DND-41 (cell line): ENCODE measurements around the gene CDKN1A.

Experiments used
- ATAC-seq: fragments of 200-7000 bp; cut with Tn5 transposase; 3 replicates; pipeline ENCODE4 v1.9.1; 2021; ENCODE audit warnings: low read depth; ENCODE audit not compliant: insufficient read depth
- DNase-seq: peaks from one replicate; pipeline ENCODE4 v3.0.0-alpha.2; 2020
- H2AFZ ChIP-seq: 2 replicates; pipeline ENCODE4 v1.6.0; 2012; ENCODE audit warnings: low read depth, low read length
- H3K27ac ChIP-seq: 2 replicates; pipeline ENCODE4 v1.5.1; 2012; ENCODE audit warnings: low read length, inconsistent platforms
- H3K27me3 ChIP-seq: fragments of 200-600 bp; sonication (generic); 2 replicates; pipeline ENCODE4 v1.6.0; 2012; ENCODE audit warnings: low read length, mild to moderate bottlenecking, inconsistent platforms; ENCODE audit not compliant: insufficient read depth, poor library complexity
- H3K36me3 ChIP-seq: 2 replicates; pipeline ENCODE4 v1.5.1; 2012; ENCODE audit warnings: low read length, inconsistent platforms; ENCODE audit not compliant: insufficient read depth
- H3K4me1 ChIP-seq: 2 replicates; pipeline ENCODE4 v1.5.1; 2012; ENCODE audit warnings: mild to moderate bottlenecking, low read length; ENCODE audit not compliant: insufficient read depth
- H3K4me2 ChIP-seq: 2 replicates; pipeline ENCODE4 v1.6.0; 2012; ENCODE audit warnings: mild to moderate bottlenecking, moderate library complexity, low read length, inconsistent platforms; ENCODE audit not compliant: insufficient read depth
- H3K4me3 ChIP-seq, 2 experiments: fragments of 200-600 bp in 1 of 2; shearing (Covaris generic) in 1 of 2; 2 replicates each; pipeline ENCODE4 v1.5.1; 2012 to 2016; ENCODE audit warnings: inconsistent platforms in 2 of 2, low read length in 2 of 2, mild to moderate bottlenecking in 2 of 2, low read depth in 1 of 2, moderate library complexity in 1 of 2
- H3K79me2 ChIP-seq: 2 replicates; pipeline ENCODE4 v1.6.0; 2012; ENCODE audit warnings: low read length, inconsistent platforms; ENCODE audit not compliant: insufficient read depth
- H3K9ac ChIP-seq: 2 replicates; pipeline ENCODE4 v1.6.0; 2012; ENCODE audit warnings: low read depth, mild to moderate bottlenecking, inconsistent platforms, low read length, moderate library complexity
- H3K9me3 ChIP-seq: 2 replicates; pipeline ENCODE4 v1.5.1; 2012; ENCODE audit warnings: low read length, moderate library complexity, mild to moderate bottlenecking, inconsistent platforms; ENCODE audit not compliant: insufficient read depth, severe bottlenecking
- H4K20me1 ChIP-seq: 2 replicates; pipeline ENCODE4 v1.6.0; 2012; ENCODE audit warnings: low read length; ENCODE audit not compliant: insufficient read depth
- EZH2 ChIP-seq: IDR thresholded peaks from 3 replicates; pipeline ENCODE4 v1.6.1; 2012; ENCODE audit warnings: borderline replicate concordance, low read depth, mild to moderate bottlenecking, moderate library complexity, low read length, inconsistent platforms; ENCODE audit not compliant: severe bottlenecking
- TF ChIP-seq, protein P1 (sequence below): IDR thresholded peaks from 2 replicates; pipeline ENCODE4 v1.5.1; 2012; ENCODE audit warnings: borderline replicate concordance, low read length, moderate library complexity, mild to moderate bottlenecking; ENCODE audit not compliant: poor library complexity, severe bottlenecking; ENCODE audit errors: extremely low read depth

The CDKN1A gene

DNA sequence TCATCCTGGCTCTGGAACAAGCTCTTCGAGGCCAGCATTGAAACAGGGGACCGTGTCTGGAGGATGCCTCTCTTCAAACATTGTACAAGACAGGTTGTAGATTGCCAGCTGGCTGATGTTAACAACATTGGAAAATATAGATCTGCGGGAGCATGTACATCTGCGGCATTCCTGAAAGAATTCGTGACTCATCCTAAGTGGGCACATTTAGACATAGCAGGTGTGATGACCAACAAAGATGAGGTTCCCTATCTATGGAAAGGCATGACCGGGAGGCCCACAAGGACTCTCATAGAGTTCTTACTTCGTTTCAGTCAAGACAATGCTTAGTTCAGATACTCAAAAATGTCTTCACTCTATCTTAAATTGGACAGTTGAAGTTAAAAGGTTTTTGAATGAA is 3.6 kb upstream of the CDKN1A start:
- Histone ChIP-seq H4K20me1 (peaks cover 9% of the 10 kb centered on the region), H3K9ac (no peak overlapping the region), H3K4me2 (no peak overlapping the region), H3K27me3 (peaks cover 39% of the 10 kb centered on the region), H3K4me1 (peaks cover 30% of the 10 kb centered on the region), H3K79me2 (peaks cover 6% of the 10 kb centered on the region; the same call in 1 of the 2 replicates), H2AFZ (no peak overlapping the region), H3K36me3 (no peaks in the 10 kb centered on the region), H3K27ac (no peak overlapping the region), H3K9me3 (no peaks in the 10 kb centered on the region), H3K4me3 (no peak overlapping the region)
- DNase-seq (no peak), ATAC-seq (no peak)
- TF ChIP-seq EZH2 = no peak
- TF ChIP-seq, protein P1, sequence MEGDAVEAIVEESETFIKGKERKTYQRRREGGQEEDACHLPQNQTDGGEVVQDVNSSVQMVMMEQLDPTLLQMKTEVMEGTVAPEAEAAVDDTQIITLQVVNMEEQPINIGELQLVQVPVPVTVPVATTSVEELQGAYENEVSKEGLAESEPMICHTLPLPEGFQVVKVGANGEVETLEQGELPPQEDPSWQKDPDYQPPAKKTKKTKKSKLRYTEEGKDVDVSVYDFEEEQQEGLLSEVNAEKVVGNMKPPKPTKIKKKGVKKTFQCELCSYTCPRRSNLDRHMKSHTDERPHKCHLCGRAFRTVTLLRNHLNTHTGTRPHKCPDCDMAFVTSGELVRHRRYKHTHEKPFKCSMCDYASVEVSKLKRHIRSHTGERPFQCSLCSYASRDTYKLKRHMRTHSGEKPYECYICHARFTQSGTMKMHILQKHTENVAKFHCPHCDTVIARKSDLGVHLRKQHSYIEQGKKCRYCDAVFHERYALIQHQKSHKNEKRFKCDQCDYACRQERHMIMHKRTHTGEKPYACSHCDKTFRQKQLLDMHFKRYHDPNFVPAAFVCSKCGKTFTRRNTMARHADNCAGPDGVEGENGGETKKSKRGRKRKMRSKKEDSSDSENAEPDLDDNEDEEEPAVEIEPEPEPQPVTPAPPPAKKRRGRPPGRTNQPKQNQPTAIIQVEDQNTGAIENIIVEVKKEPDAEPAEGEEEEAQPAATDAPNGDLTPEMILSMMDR = no peak

DNA sequence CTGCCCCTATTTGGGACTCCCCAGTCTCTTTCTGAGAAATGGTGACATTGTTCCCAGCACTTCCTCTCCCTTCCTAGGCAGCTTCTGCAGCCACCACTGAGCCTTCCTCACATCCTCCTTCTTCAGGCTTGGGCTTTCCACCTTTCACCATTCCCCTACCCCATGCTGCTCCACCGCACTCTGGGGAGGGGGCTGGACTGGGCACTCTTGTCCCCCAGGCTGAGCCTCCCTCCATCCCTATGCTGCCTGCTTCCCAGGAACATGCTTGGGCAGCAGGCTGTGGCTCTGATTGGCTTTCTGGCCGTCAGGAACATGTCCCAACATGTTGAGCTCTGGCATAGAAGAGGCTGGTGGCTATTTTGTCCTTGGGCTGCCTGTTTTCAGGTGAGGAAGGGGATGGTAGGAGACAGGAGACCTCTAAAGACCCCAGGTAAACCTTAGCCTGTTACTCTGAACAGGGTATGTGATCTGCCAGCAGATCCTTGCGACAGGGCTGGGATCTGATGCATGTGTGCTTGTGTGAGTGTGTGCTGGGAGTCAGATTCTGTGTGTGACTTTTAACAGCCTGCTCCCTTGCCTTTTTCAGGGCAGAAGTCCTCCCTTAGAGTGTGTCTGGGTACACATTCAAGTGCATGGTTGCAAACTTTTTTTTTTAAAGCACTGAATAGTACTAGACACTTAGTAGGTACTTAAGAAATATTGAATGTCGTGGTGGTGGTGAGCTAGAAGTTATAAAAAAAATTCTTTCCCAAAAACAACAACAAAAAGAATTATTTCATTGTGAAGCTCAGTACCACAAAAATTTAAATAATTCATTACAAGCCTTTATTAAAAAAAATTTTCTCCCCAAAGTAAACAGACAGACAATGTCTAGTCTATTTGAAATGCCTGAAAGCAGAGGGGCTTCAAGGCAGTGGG is 2.1 kb upstream of the CDKN1A start:
- Histone ChIP-seq H3K27ac (no peak overlapping the region), H3K4me2 (no peak overlapping the region), H3K4me1 (peaks cover 44% of the 10 kb centered on the region), H3K9ac (no peak overlapping the region), H3K79me2 (peaks cover 12% of the 10 kb centered on the region), H3K4me3 (no peak overlapping the region), H3K36me3 (no peaks in the 10 kb centered on the region), H3K27me3 (peaks cover 49% of the 10 kb centered on the region), H2AFZ (no peak overlapping the region), H4K20me1 (peaks cover 9% of the 10 kb centered on the region), H3K9me3 (no peaks in the 10 kb centered on the region)
- TF ChIP-seq, protein P1 = no peak
- no peak for TF ChIP-seq EZH2
- ATAC-seq (no peak), DNase-seq (no peak)

DNA sequence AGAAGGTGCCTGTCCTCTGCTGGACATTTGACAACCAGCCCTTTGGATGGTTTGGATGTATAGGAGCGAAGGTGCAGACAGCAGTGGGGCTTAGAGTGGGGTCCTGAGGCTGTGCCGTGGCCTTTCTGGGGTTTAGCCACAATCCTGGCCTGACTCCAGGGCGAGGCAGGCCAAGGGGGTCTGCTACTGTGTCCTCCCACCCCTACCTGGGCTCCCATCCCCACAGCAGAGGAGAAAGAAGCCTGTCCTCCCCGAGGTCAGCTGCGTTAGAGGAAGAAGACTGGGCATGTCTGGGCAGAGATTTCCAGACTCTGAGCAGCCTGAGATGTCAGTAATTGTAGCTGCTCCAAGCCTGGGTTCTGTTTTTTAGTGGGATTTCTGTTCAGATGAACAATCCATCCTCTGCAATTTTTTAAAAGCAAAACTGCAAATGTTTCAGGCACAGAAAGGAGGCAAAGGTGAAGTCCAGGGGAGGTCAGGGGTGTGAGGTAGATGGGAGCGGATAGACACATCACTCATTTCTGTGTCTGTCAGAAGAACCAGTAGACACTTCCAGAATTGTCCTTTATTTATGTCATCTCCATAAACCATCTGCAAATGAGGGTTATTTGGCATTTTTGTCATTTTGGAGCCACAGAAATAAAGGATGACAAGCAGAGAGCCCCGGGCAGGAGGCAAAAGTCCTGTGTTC is 1.3 kb upstream of the CDKN1A start:
- ATAC-seq = no peak
- H3K4me1 ChIP-seq = peaks cover 52% of the 10 kb centered on the region
- H3K79me2 ChIP-seq = peaks cover 12% of the 10 kb centered on the region
- no peak overlapping the region for H3K4me2 ChIP-seq
- H2AFZ ChIP-seq = no peak overlapping the region
- peaks cover 49% of the 10 kb centered on the region for H3K27me3 ChIP-seq
- DNase-seq = no peak
- no peaks in the 10 kb centered on the region for H3K9me3 ChIP-seq
- no peak overlapping the region for H3K9ac ChIP-seq
- no peak overlapping the region for H3K4me3 ChIP-seq
- H4K20me1 ChIP-seq = peaks cover 9% of the 10 kb centered on the region
- no peak overlapping the region for H3K27ac ChIP-seq
- H3K36me3 ChIP-seq = no peaks in the 10 kb centered on the region
- TF ChIP-seq, protein P1 = no peak
- no peak for TF ChIP-seq EZH2
